ENCODE measurements around the gene STAT4.
"Not testable (repeated sequence)": the region's sequence is repeated elsewhere in the genome, so short reads cannot be mapped to it uniquely, and the experiment has no call there.

Gene STAT4

GRCh38 chr2:191012845-191013681 lies 137.7 kb downstream of the STAT4 start:
- no peak for FAIRE-seq

GRCh38 chr2:191012346-191012745 lies 138.4 kb downstream of the STAT4 start:
- no peak for FAIRE-seq

GRCh38 chr2:191010887-191011885 lies 139.6 kb downstream of the STAT4 start:
- no peak for FAIRE-seq

- no peak for FAIRE-seq
Observed at GRCh38 chr2:191009541-191010374, 141.0 kb downstream of the STAT4 start.

GRCh38 chr2:191008286-191008685 lies 142.5 kb downstream of the STAT4 start:
- no peak for FAIRE-seq

GRCh38 chr2:191006997-191007783 lies 143.6 kb downstream of the STAT4 start:
- FAIRE-seq: no peak

- no peak for FAIRE-seq
Observed at GRCh38 chr2:191006297-191006696, 144.5 kb downstream of the STAT4 start.

- FAIRE-seq: no peak
Observed at GRCh38 chr2:191003405-191004309, 147.1 kb downstream of the STAT4 start.

- FAIRE-seq: no peak
Observed at GRCh38 chr2:191001624-191002023, 149.2 kb downstream of the STAT4 start.

- no peak for FAIRE-seq
Observed at GRCh38 chr2:191001032-191001431, 149.8 kb downstream of the STAT4 start.

GRCh38 chr2:190999949-191000665 lies 150.7 kb downstream of the STAT4 start:
- no peak for FAIRE-seq

- no peak for FAIRE-seq
Observed at GRCh38 chr2:190999058-190999457, 151.7 kb downstream of the STAT4 start.

GRCh38 chr2:190997526-190998113 lies 153.2 kb downstream of the STAT4 start:
- no peak for FAIRE-seq

- no peak for FAIRE-seq
Observed at GRCh38 chr2:190996947-190997346, 153.8 kb downstream of the STAT4 start.

GRCh38 chr2:190996338-190996946 lies 154.4 kb downstream of the STAT4 start:
- FAIRE-seq: no peak

- FAIRE-seq: not testable (repeated sequence)
Observed at GRCh38 chr2:190995315-190995714, 155.5 kb downstream of the STAT4 start.

- FAIRE-seq: no peak
Observed at GRCh38 chr2:190994148-190994547, 156.6 kb downstream of the STAT4 start.

GRCh38 chr2:190993292-190993643 lies 157.5 kb downstream of the STAT4 start:
- FAIRE-seq: no peak

GRCh38 chr2:190990132-190990531 lies 160.7 kb downstream of the STAT4 start:
- FAIRE-seq: no peak
